DOHH2 (cell line): ENCODE measurements around the gene PRRC2B.

Experiments
- EZH2phosphoT487 ChIP-seq: fragments of 200-600 bp; sonication (generic); IDR thresholded peaks from 2 replicates; pipeline ENCODE4 v1.6.1; 2017; ENCODE audit warnings: borderline replicate concordance, mild to moderate bottlenecking, antibody characterized with exemption, low read length, moderate library complexity, mixed read lengths
- TF ChIP-seq, protein P1 (sequence below): fragments of 200-600 bp; sonication (generic); IDR thresholded peaks from one replicate; pipeline ENCODE4 v1.5.1; 2014; ENCODE audit warnings: antibody characterized with exemption, mild to moderate bottlenecking, low read depth, low read length; ENCODE audit not compliant: poor library complexity, severe bottlenecking

DNA sequence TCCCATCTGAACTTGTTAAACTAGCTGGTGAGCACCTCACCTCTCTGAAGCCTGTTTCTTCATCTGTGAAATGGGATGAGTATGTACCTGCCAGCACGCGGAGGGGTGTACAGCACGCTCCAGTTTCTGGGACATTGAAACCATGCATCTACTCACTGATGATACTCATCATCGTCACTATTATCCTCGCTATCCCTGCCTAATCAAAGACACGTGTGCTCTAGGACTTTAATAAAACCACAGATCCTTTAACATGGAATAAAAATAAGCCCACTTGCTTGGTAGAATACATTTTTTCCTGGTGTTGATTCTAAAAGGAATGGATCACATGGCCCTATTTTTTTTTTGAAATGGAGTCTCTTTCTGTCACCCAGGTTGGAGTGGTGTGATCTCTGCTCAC lies 71.5 kb downstream of the PRRC2B start:
- TF ChIP-seq, protein P1, sequence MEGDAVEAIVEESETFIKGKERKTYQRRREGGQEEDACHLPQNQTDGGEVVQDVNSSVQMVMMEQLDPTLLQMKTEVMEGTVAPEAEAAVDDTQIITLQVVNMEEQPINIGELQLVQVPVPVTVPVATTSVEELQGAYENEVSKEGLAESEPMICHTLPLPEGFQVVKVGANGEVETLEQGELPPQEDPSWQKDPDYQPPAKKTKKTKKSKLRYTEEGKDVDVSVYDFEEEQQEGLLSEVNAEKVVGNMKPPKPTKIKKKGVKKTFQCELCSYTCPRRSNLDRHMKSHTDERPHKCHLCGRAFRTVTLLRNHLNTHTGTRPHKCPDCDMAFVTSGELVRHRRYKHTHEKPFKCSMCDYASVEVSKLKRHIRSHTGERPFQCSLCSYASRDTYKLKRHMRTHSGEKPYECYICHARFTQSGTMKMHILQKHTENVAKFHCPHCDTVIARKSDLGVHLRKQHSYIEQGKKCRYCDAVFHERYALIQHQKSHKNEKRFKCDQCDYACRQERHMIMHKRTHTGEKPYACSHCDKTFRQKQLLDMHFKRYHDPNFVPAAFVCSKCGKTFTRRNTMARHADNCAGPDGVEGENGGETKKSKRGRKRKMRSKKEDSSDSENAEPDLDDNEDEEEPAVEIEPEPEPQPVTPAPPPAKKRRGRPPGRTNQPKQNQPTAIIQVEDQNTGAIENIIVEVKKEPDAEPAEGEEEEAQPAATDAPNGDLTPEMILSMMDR = no peak
- no peak for TF ChIP-seq EZH2phosphoT487
